Activated CD8-positive, alpha-beta T cell treated with anti-CD3 and anti-CD28 coated beads, Interleukin-2, amount 10 ng/mL, durations not matched to agents 7 days and 5 days (primary cell): ENCODE measurements around the gene PPP6R3. TPM values are rescaled to one million over a fixed set of nuclear protein-coding genes. Genes with fewer than 3 reads are reported as not detected.

Experiments used
- ATAC-seq: fragments of 150-1000 bp; cut with Tn5 transposase; one replicate; pipeline ENCODE4 v1.10.0; 2021; ENCODE audit warnings: moderate library complexity
- CTCF ChIA-PET: fragments of 350-600 bp; sonication (Branson Sonifier 250); formaldehyde crosslinking; loops from one replicate; lab custom pipeline; 2021; ENCODE audit warnings: antibody characterized with exemption; lab: Charles Lee
- POLR2A ChIA-PET: fragments of 350-600 bp; sonication (Branson Sonifier 250); formaldehyde crosslinking; loops from one replicate; lab custom pipeline; 2021; ENCODE audit warnings: antibody characterized with exemption; lab: Charles Lee
- DNase-seq: peaks from one replicate; pipeline ENCODE4 v3.0.0-alpha.2; 2020
- H3K27ac Mint-ChIP-seq: one replicate; pipeline ENCODE4 v1.8.0; 2021; ENCODE audit warnings: mild to moderate bottlenecking, mixed read lengths
- H3K27me3 Mint-ChIP-seq: one replicate; pipeline ENCODE4 v1.8.0; 2021; ENCODE audit warnings: low read depth, mixed read lengths
- H3K36me3 Mint-ChIP-seq: one replicate; pipeline ENCODE4 v1.8.0; 2021; ENCODE audit warnings: low read depth, mixed read lengths
- H3K4me1 Mint-ChIP-seq: one replicate; pipeline ENCODE4 v1.8.0; 2021; ENCODE audit warnings: low read depth, mixed read lengths
- H3K4me3 Mint-ChIP-seq: one replicate; pipeline ENCODE4 v1.8.0; 2021; ENCODE audit warnings: mild to moderate bottlenecking, mixed read lengths
- H3K9me3 Mint-ChIP-seq: one replicate; pipeline ENCODE4 v1.8.0; 2022; ENCODE audit warnings: mixed read lengths; ENCODE audit not compliant: insufficient read depth
- total RNA-seq, 2 experiments: library from RNA; stranded (reverse); gene quantifications; one replicate each; pipeline ENCODE4 v1.2.3, GENCODE V29; 2021

The PPP6R3 gene
- total RNA-seq, 2 experiments from 2014 or later, result 114 to 120 TPM

GRCh38 chr11:68659158-68659921 is 198.8 kb downstream of the PPP6R3 start:
- ChIA-PET CTCF (no interaction called here), POLR2A (no interaction called here)
- H3K27ac Mint-ChIP-seq, result no peak overlapping the region
- no peaks in the 10 kb centered on the region for H3K27me3 Mint-ChIP-seq
- ATAC-seq (no peak), DNase-seq (no peak)
- no peaks in the 10 kb centered on the region for H3K9me3 Mint-ChIP-seq
- no peak overlapping the region for H3K4me3 Mint-ChIP-seq
- H3K36me3 Mint-ChIP-seq, result no peaks in the 10 kb centered on the region
- H3K4me1 Mint-ChIP-seq, result no peaks in the 10 kb centered on the region

DNA sequence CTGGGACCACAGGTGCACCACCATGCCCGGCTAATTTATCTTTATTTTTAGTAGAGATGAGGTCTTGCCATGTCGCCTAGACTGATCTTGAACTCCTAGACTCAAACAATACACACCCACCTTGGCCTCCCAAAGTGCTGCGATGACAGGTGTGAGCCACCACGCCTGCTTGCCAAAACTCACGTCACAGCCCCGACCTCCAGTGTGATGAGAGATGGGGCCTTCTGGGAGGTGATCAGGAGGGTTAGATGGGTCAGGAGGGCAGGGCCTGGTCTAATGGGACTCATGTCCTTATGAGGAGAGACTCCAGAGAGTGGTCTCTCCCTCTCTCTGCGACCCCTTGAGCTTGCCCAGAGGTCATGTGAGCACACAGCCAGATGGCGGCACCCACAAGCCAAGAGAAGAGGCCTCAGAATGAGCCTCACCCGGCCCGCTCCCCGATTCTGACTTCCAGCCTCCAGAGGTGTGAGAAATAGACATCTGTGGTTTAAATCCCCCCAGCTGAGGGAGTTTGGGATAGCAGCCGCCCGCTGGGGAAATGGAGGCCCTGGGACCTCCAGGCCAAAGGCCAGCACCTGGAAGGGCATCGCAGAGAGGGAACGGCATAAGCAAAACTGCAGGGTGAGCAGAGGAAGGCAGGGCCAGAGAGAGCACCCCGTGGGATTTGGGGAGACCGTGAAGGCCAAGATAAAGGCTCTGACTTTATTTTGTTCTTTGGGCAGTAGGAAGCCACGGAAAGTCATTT is 199.7 kb downstream of the PPP6R3 start:
- no peak for ATAC-seq
- H3K27ac Mint-ChIP-seq, result no peak overlapping the region

GRCh38 chr11:68661014-68661413 is 200.5 kb downstream of the PPP6R3 start:
- Mint-ChIP-seq H3K27me3 (no peaks in the 10 kb centered on the region), H3K36me3 (no peaks in the 10 kb centered on the region), H3K27ac (no peak overlapping the region), H3K4me3 (no peak overlapping the region), H3K4me1 (no peaks in the 10 kb centered on the region), H3K9me3 (no peaks in the 10 kb centered on the region)
- POLR2A ChIA-PET, result no interaction called here
- CTCF ChIA-PET, result no interaction called here
- DNase-seq (no peak), ATAC-seq (no peak)

More for the DNA sequence above, 199.7 kb downstream of the PPP6R3 start:
- Mint-ChIP-seq H3K4me1 (no peaks in the 10 kb centered on the region), H3K27me3 (no peaks in the 10 kb centered on the region), H3K4me3 (no peak overlapping the region), H3K9me3 (no peaks in the 10 kb centered on the region), H3K36me3 (no peaks in the 10 kb centered on the region)
- DNase-seq, result no peak
- POLR2A ChIA-PET, result no interaction called here
- CTCF ChIA-PET, result no interaction called here

DNA sequence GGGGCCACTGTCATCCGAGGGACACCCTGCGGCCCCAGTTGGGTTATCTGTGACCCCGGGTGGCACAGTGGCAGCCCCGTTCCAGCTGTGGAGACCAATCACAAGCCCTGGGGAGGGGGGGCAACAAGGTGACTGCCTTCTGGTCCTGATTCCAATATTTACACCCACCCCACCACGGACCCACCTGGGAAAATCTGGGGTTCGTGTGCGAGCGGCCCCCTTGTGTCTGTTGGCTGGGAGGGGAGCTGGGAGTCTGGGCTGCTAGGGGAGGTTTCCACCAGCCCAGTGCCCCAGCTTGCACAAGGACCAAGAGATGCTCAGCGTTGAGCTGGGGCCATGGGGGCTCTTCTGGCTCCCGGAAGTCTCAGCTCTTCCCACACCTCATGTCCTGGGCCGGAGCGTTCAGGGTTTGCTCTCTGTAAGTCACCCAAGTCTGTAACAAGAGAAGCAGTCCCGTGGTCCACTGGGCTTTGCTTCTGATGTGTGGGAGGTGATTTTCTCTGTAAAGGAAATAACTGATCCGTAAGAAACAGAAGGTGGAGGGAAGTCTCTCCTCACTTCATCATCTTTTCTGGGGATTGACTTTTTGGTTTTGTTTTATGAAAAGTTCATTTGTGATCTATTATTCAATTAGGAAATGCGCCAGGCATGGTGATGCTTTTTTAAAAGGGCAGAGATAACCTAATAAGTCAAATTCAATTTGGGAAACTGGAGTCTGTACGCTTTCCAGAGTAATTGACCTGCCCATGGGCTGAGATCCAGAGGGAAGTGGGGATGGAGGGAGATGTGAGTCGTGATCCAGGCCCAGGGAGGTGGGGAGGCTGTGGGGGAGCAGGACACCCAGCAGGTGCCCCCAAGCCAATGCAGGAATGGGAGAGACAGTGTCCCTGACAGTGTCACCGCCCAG is 201.4 kb downstream of the PPP6R3 start:
- Mint-ChIP-seq H3K27me3 (no peaks in the 10 kb centered on the region), H3K4me1 (no peaks in the 10 kb centered on the region), H3K27ac (no peak overlapping the region), H3K4me3 (no peak overlapping the region), H3K36me3 (no peaks in the 10 kb centered on the region), H3K9me3 (no peaks in the 10 kb centered on the region)
- ATAC-seq (no peak), DNase-seq (no peak)
- POLR2A ChIA-PET, result no interaction called here
- CTCF ChIA-PET, result no interaction called here

- H3K27me3 Mint-ChIP-seq, result no peaks in the 10 kb centered on the region
- H3K27ac Mint-ChIP-seq, result no peak overlapping the region
- no peaks in the 10 kb centered on the region for H3K9me3 Mint-ChIP-seq
- DNase-seq (no peak), ATAC-seq (no peak)
- CTCF ChIA-PET, result no interaction called here
- POLR2A ChIA-PET, result no interaction called here
- H3K4me3 Mint-ChIP-seq, result no peak overlapping the region
- H3K4me1 Mint-ChIP-seq, result no peaks in the 10 kb centered on the region
- H3K36me3 Mint-ChIP-seq, result no peaks in the 10 kb centered on the region
Observed at GRCh38 chr11:68663482-68664010, 203.0 kb downstream of the PPP6R3 start.

- no peak for ATAC-seq
- CTCF ChIA-PET, result no interaction called here
Observed at GRCh38 chr11:68664141-68664540, 203.6 kb downstream of the PPP6R3 start.

GRCh38 chr11:68664906-68665305 is 204.4 kb downstream of the PPP6R3 start:
- POLR2A ChIA-PET, result no interaction called here
- H3K36me3 Mint-ChIP-seq, result no peaks in the 10 kb centered on the region
- H3K27me3 Mint-ChIP-seq, result no peaks in the 10 kb centered on the region
- no peaks in the 10 kb centered on the region for H3K4me1 Mint-ChIP-seq
- DNase-seq (no peak), ATAC-seq (no peak)
- CTCF ChIA-PET, result no interaction called here
- no peaks in the 10 kb centered on the region for H3K9me3 Mint-ChIP-seq
- no peak overlapping the region for H3K4me3 Mint-ChIP-seq
- no peak overlapping the region for H3K27ac Mint-ChIP-seq

More at GRCh38 chr11:68664141-68664540, 203.6 kb downstream of the PPP6R3 start:
- no peaks in the 10 kb centered on the region for H3K27me3 Mint-ChIP-seq
- POLR2A ChIA-PET, result no interaction called here
- H3K4me1 Mint-ChIP-seq, result no peaks in the 10 kb centered on the region
- no peak for DNase-seq
- H3K9me3 Mint-ChIP-seq, result no peaks in the 10 kb centered on the region
- H3K27ac Mint-ChIP-seq, result no peak overlapping the region
- no peaks in the 10 kb centered on the region for H3K36me3 Mint-ChIP-seq
- no peak overlapping the region for H3K4me3 Mint-ChIP-seq

Other genes with a start within 250 kb of the PPP6R3 start
- 10 to 100 TPM; 18.7 to 21.9 TPM for gene KMT5B, start 247.5 kb upstream of the PPP6R3 start, total RNA-seq
- gene C11orf24, start 188.8 kb upstream of the PPP6R3 start, total RNA-seq, result 10 to 100 TPM; 29.2 to 30.0 TPM
- gene LRP5, start 148.2 kb upstream of the PPP6R3 start, total RNA-seq, result 10 to 100 TPM; 37.1 to 46.3 TPM
- not detected for gene GAL, start 223.8 kb downstream of the PPP6R3 start, total RNA-seq